GM21367 (cell line): ENCODE results near the gene AKT1S1.
"Not testable (repeated sequence)": the region's sequence is repeated elsewhere in the genome, so short reads cannot be mapped to it uniquely, and the experiment has no call there.

ENCODE experiments used
- ATAC-seq: cut with Tn5 transposase; IDR thresholded peaks from one replicate; pipeline ENCODE4 v1.9.1; 2021; ENCODE audit not compliant: unreplicated experiment

Gene AKT1S1

GRCh38 chr19:49877020-49877878 is at the start of gene AKT1S1, which contains the start of gene TBC1D17:
Gene AKT1S1 (minus strand): TSS chr19:49877355. CDS start chr19:49873295, 4,060 bp downstream.
Gene TBC1D17 (plus strand): TSS chr19:49877702. CDS start chr19:49877724, 22 bp downstream.
- peak; percentile 49 for ATAC-seq

- ATAC-seq = no peak
These were observed 49.4 kb upstream of the AKT1S1 start for GRCh38 chr19:49926515-49926914.

- no peak for ATAC-seq
These were observed 48.3 kb upstream of the AKT1S1 start for GRCh38 chr19:49925486-49925885.

- ATAC-seq = not testable (repeated sequence)
These were observed 47.7 kb upstream of the AKT1S1 start for GRCh38 chr19:49924881-49925210.

GRCh38 chr19:49924004-49924880 is 47.1 kb upstream of the AKT1S1 start:
- no peak for ATAC-seq

- ATAC-seq = no peak
These were observed 46.2 kb upstream of the AKT1S1 start for GRCh38 chr19:49923055-49924003.

GRCh38 chr19:49921871-49922795 is 45.0 kb upstream of the AKT1S1 start:
- ATAC-seq = no peak

GRCh38 chr19:49920624-49921363 is 43.6 kb upstream of the AKT1S1 start:
- no peak for ATAC-seq

- ATAC-seq = no peak
These were observed 40.9 kb upstream of the AKT1S1 start for GRCh38 chr19:49918089-49918488.

GRCh38 chr19:49916839-49917733 is 39.9 kb upstream of the AKT1S1 start:
- no peak for ATAC-seq

GRCh38 chr19:49915271-49915670 is 38.1 kb upstream of the AKT1S1 start:
- ATAC-seq = no peak

GRCh38 chr19:49913720-49914119 is 36.6 kb upstream of the AKT1S1 start:
- ATAC-seq = no peak

GRCh38 chr19:49912965-49913685 is 36.0 kb upstream of the AKT1S1 start:
- ATAC-seq = no peak

GRCh38 chr19:49911381-49912145 is 34.4 kb upstream of the AKT1S1 start:
- ATAC-seq = no peak

- ATAC-seq = no peak
These were observed 33.0 kb upstream of the AKT1S1 start for GRCh38 chr19:49910179-49910578.
